Naive thymus-derived CD8-positive, alpha-beta T cell (primary cell): Measurements from ENCODE around the gene STIL. TPM values are rescaled to one million over a fixed set of nuclear protein-coding genes. Genes with fewer than 3 reads are reported as not detected.

Experiments
- ATAC-seq, 2 donors: fragments of 150-1000 bp; cut with Tn5 transposase in 1 of 2; sonication (Bioruptor Pico), chemical (Tn5 transposase) in 1 of 2; 1 replicate in 1 of 2; 2 replicates in 1 of 2; pipeline ENCODE4 v1.10.0; 2021; ENCODE audit warnings: mild to moderate bottlenecking in 2 of 2, moderate library complexity in 2 of 2
- POLR2A ChIA-PET: fragments of 350-600 bp; sonication (Branson Sonifier 250); formaldehyde crosslinking; loops from one replicate; lab custom pipeline; 2021; ENCODE audit warnings: antibody characterized with exemption; lab: Charles Lee
- DNase-seq, 10 donors: peaks; one replicate each; pipeline versions ENCODE4 v3.0.0 to v3.0.0-alpha.2; 2020 to 2022
- H3K27ac Mint-ChIP-seq, 10 donors: one replicate each; pipeline ENCODE4 v1.8.0; 2020 to 2022; ENCODE audit warnings: mild to moderate bottlenecking in 10 of 10, mixed read lengths in 10 of 10, moderate library complexity in 4 of 10, inconsistent platforms in 1 of 10
- H3K27me3 Mint-ChIP-seq, 5 donors: one replicate each; pipeline ENCODE4 v1.8.0; 2021 to 2022; ENCODE audit warnings: mixed read lengths in 5 of 5
- H3K36me3 Mint-ChIP-seq, 3 donors: one replicate each; pipeline ENCODE4 v1.8.0; 2020 to 2022; ENCODE audit warnings: mixed read lengths in 3 of 3, mild to moderate bottlenecking in 2 of 3, inconsistent platforms in 1 of 3
- H3K4me1 Mint-ChIP-seq, 4 donors: one replicate each; pipeline ENCODE4 v1.8.0; 2021 to 2022; ENCODE audit warnings: mixed read lengths in 4 of 4
- H3K4me3 Mint-ChIP-seq, 10 donors: one replicate each; pipeline ENCODE4 v1.8.0; 2020 to 2022; ENCODE audit warnings: mild to moderate bottlenecking in 10 of 10, mixed read lengths in 10 of 10, moderate library complexity in 6 of 10, inconsistent platforms in 1 of 10
- H3K9me3 Mint-ChIP-seq, 9 donors: one replicate each; pipeline ENCODE4 v1.8.0; 2020 to 2022; ENCODE audit warnings: mixed read lengths in 9 of 9, mild to moderate bottlenecking in 3 of 9, inconsistent platforms in 1 of 9, moderate library complexity in 1 of 9
- polyA plus RNA-seq, 3 donors: library from polyadenylated mRNA; unstranded; fragments of 300-500 nt; fragmentation: Illumina TruSeq; gene quantifications; one replicate each; pipeline ENCODE4 v1.2.3, GENCODE V29; 2021
- total RNA-seq, 8 experiments: library from RNA in 2 of 8; stranded (reverse) in 2 of 8; gene quantifications; one replicate each; pipeline ENCODE4 v1.2.3 and lab custom pipeline; 2021 to 2026

Gene STIL
- total and polyA plus RNA-seq, 5 experiments from 2014 or later: 0.59 to 1.3 (median 0.85) TPM

GRCh38 chr1:47252369-47252768 is 61.6 kb downstream of the STIL start:
- POLR2A ChIA-PET: no interaction called here
- ATAC-seq: no peak
- Mint-ChIP-seq H3K9me3 (no peaks in the 10 kb centered on the region), H3K27ac (no peak overlapping the region), H3K27me3 (no peaks in the 10 kb centered on the region), H3K36me3 (no peaks in the 10 kb centered on the region), H3K4me3 (no peak overlapping the region), H3K4me1 (no peaks in the 10 kb centered on the region)
- no peak for DNase-seq

DNA sequence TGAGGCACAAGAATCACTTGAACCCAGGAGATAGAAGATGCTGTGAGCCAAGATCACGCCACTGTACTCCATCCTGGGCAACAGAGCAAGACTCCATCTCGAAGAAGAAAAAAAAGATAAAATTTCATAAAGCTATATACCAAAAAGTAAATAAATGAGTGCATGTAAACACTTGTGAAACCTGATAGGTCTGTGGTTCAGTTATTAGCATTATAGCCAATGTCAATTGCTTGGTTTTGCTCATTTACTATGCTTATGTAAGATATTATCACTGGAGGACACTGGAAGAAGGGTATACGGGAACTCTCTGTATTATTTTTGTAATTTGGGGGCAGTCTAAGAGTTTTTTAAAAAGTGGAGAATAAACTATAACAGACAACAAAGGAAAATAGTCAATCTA is 64.2 kb downstream of the STIL start:
- POLR2A ChIA-PET: no interaction called here
- no peak overlapping the region for H3K27ac Mint-ChIP-seq
- DNase-seq: no peak

DNA sequence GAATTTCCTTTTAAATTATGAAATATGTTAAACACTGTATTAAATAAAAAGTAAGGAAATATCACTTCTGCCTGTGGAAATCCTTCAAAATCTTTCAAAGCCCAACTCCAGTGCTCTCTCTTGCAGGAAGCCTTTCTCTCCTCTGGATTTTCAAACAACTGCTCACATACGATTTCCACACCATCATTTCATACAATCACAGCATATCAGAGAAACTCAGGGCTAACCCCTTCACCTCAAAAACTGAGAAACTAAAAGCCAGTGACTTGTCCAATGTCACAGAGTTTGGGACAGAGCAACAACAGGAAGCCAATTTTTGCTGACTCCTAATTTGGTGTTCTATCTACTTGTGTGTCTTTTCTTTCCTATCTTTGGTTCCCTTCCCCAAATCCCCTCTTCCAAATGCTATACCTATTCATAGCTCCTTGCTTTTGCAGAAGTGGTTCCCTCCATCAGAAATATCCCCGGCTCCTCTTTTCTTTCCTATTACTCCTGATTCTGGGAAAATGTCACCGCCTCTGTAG is 69.5 kb downstream of the STIL start:
- Mint-ChIP-seq H3K4me1 (peaks cover 0 to 1% (median 0%) of the 10 kb centered on the region in 4 donors), H3K27me3 (peaks cover 12 to 49% (median 29%) of the 10 kb centered on the region in 5 donors), H3K9me3 (no peaks in the 10 kb centered on the region), H3K4me3 (no peak overlapping the region), H3K27ac (no peak overlapping the region), H3K36me3 (no peaks in the 10 kb centered on the region)
- POLR2A ChIA-PET: no interaction called here
- no peak for DNase-seq
- ATAC-seq: no peak

More for the DNA sequence above, 64.2 kb downstream of the STIL start:
- Mint-ChIP-seq H3K27me3 (peaks cover 1 to 5% (median 2%) of the 10 kb centered on the region in 5 donors), H3K36me3 (no peaks in the 10 kb centered on the region), H3K4me1 (no peaks in the 10 kb centered on the region), H3K4me3 (no peak overlapping the region), H3K9me3 (no peaks in the 10 kb centered on the region)
- ATAC-seq: no peak

DNA sequence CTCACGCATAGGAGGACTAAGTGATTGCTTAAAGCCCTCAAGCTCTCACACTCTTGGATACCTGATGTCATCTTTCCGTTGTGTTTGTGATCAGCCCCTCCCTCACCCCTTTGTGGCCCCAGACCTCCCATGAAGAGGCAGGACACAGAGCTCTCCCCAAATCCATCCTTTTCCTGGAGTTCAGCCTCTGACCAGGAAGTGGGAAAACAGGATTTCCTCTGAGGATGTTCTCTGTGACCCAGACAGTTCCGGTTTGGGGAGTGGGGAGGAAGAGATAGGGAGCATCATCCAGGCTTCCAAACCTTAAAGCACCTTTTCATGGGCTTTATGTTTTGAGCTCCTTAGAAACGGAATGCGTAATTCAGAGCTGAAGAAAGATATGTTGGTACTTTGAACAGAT is 70.0 kb downstream of the STIL start:
- H3K36me3 Mint-ChIP-seq: no peaks in the 10 kb centered on the region
- H3K27me3 Mint-ChIP-seq: peaks cover 12 to 54% (median 34%) of the 10 kb centered on the region in 5 donors
- H3K4me3 Mint-ChIP-seq: no peak overlapping the region
- POLR2A ChIA-PET: no interaction called here
- no peaks in the 10 kb centered on the region for H3K9me3 Mint-ChIP-seq
- DNase-seq: no peak
- ATAC-seq: no peak
- no peak overlapping the region for H3K27ac Mint-ChIP-seq
- peaks cover 0 to 4% (median 0%) of the 10 kb centered on the region in 4 donors for H3K4me1 Mint-ChIP-seq

GRCh38 chr1:47241114-47242113 is 72.5 kb downstream of the STIL start:
- H3K9me3 Mint-ChIP-seq: no peaks in the 10 kb centered on the region
- H3K27me3 Mint-ChIP-seq: peaks cover 21 to 66% (median 43%) of the 10 kb centered on the region in 5 donors
- H3K36me3 Mint-ChIP-seq: no peaks in the 10 kb centered on the region
- H3K27ac Mint-ChIP-seq: no peak overlapping the region
- peaks cover 0 to 4% (median 1%) of the 10 kb centered on the region in 4 donors for H3K4me1 Mint-ChIP-seq
- ATAC-seq (no peak), DNase-seq (no peak)
- no peak overlapping the region for H3K4me3 Mint-ChIP-seq
- POLR2A ChIA-PET: no interaction called here

DNA sequence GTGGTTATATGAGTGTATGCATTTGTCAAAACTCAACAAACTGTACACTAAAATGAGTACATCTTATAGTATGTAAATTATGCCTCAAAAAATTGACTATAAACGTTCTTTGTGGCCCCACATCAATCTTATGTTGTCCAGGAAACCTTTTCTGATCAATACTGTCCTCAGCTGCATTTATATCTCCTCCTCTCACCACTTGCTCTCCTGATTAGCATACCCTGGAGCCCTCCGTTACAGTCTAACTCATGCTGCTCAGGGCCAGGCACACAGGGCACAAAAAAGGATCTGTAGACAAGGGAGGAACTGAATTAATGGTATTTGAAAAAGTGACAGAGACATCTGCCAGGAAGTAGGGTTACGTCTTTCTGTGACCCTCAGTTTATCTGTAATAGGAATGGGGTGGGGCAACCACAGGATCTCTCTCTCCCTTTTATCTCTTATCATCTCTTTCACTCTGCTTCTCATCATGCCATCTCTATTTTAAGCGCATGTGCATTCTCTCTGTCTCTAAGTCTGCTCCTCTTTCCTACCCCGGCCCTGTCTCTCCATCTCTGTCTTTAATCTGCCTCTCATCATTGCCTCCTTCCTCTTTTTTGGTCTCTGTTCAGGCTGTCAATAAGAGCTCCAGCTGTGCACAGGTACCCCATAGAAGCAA is 74.9 kb downstream of the STIL start:
- peaks cover 0 to 4% (median 1%) of the 10 kb centered on the region in 4 donors for H3K4me1 Mint-ChIP-seq
- DNase-seq: no peak
- H3K27ac Mint-ChIP-seq: peak overlapping the region in 1 of 10 donors; percentile 2
- H3K36me3 Mint-ChIP-seq: no peaks in the 10 kb centered on the region
- POLR2A ChIA-PET: no interaction called here
- no peak for ATAC-seq
- H3K27me3 Mint-ChIP-seq: peaks cover 29 to 65% (median 54%) of the 10 kb centered on the region in 5 donors
- H3K4me3 Mint-ChIP-seq: no peak overlapping the region
- no peaks in the 10 kb centered on the region for H3K9me3 Mint-ChIP-seq

DNA sequence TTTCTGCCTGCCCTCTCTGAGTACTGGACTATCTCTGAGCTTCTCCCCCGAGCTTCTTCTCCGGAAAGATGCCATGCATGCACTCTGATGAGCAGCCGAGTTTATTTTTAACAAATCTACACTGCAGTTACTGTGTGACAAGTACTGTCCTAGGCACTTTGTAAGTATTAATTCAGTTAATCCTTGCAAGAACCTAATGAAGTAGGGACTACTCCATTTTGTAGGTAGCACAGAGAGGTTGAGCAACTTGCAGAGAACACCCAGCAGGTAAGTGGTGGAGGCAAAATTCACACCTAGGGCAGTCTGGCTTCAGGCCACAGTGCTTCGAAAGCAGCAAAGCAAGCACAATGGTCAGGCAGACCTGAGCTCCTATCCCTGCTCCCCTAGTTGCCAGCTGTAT is 78.1 kb downstream of the STIL start:
- ATAC-seq (no peak), DNase-seq (no peak)
- Mint-ChIP-seq H3K4me1 (peaks cover 12 to 19% (median 16%) of the 10 kb centered on the region in 4 donors), H3K27ac (no peak overlapping the region), H3K36me3 (peaks cover 4 to 5% (median 4%) of the 10 kb centered on the region in 3 donors), H3K27me3 (peaks cover 29 to 73% (median 64%) of the 10 kb centered on the region in 5 donors), H3K9me3 (no peaks in the 10 kb centered on the region), H3K4me3 (no peak overlapping the region)
- POLR2A ChIA-PET: no interaction called here

- POLR2A ChIA-PET: no interaction called here
- peaks cover 29 to 77% (median 64%) of the 10 kb centered on the region in 5 donors for H3K27me3 Mint-ChIP-seq
These were observed 78.7 kb downstream of the STIL start for GRCh38 chr1:47235241-47235681.

DNA sequence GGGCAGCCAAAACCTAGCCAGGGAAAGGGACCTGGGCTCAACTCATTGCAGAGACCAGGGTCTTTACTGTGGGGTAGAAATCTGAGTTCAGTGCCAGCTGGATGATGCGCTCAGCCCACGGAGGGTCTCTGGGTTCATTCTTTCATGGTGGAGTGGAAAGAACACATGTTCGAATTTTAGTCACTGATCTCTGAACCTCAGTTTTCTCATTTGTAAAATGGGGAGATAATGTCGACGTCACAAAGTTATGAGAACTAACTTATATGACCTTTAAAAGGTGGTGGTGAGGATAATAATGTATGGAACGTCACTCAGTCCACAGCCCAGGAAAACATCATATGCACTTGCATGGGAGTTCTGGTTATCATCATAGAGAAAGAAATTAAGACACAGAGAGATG is 80.8 kb downstream of the STIL start:
- ATAC-seq (no peak), DNase-seq (no peak)
- peaks cover 4 to 6% (median 5%) of the 10 kb centered on the region in 3 donors for H3K36me3 Mint-ChIP-seq
- H3K4me3 Mint-ChIP-seq: peak overlapping the region in 5 of 10 donors; percentile 19 to 84 (median 64)
- H3K9me3 Mint-ChIP-seq: no peaks in the 10 kb centered on the region
- H3K27me3 Mint-ChIP-seq: peaks cover 18 to 84% (median 73%) of the 10 kb centered on the region in 5 donors
- POLR2A ChIA-PET: no interaction called here
- no peak overlapping the region for H3K27ac Mint-ChIP-seq
- H3K4me1 Mint-ChIP-seq: peaks cover 14 to 37% (median 32%) of the 10 kb centered on the region in 4 donors

More at GRCh38 chr1:47235241-47235681, 78.7 kb downstream of the STIL start:
- no peak for ATAC-seq
- Mint-ChIP-seq H3K36me3 (peaks cover 4 to 5% (median 4%) of the 10 kb centered on the region in 3 donors), H3K9me3 (no peaks in the 10 kb centered on the region), H3K27ac (no peak overlapping the region), H3K4me1 (peaks cover 12 to 25% (median 20%) of the 10 kb centered on the region in 4 donors), H3K4me3 (no peak overlapping the region)
- no peak for DNase-seq

DNA sequence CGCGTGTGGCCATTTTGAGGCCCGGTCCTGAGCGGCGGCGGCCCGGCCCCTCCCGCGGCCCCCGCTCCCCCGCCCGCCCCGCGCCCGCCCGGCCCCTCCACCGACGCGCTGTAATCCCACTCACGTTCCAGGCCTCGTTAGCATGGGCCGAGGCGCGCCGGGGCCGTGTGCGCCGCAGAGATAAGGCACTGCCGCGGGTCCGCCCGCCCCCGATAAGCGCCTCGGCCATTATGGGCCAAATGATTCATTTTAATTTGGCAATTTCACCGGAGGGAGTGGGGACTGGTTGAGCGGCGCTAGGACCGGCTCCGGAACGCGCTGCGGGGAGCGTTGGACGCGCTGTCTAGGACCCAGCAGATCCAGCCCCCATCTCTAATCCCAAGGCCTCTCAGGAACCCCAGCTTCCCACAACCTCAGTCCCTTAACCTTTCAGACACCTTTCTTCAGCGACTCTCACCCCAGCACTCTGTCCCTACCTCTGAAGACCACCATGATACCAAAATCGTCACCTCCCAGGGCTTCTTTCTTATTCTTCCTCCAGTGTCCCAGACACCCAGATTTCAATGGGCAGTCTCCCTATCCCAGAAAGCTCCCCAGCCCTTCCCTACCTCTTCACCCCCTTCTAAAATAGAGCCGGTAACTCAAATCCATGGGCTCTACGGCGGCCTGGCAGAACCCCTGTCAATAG is 81.6 kb downstream of the STIL start, which contains the start of gene TAL1:
TSS of gene TAL1 (minus strand) at position 39 of the 688 bp plus-strand sequence. CDS start 6,337 bp downstream, outside the sequence.
- H3K27ac Mint-ChIP-seq: peak within 1 kb of the TSS in 3 of 10 donors; percentile 23 to 74 (median 50)
- ATAC-seq (no peak), DNase-seq (no peak)
- POLR2A ChIA-PET: no interaction called here
- H3K4me1 Mint-ChIP-seq: peaks cover 14 to 37% (median 32%) of the 10 kb centered on the region in 4 donors
- H3K27me3 Mint-ChIP-seq: peaks cover 13 to 87% (median 73%) of the 10 kb centered on the region in 5 donors
- H3K4me3 Mint-ChIP-seq: peak within 1 kb of the TSS; percentile 70 to 92 (median 81)
- peaks cover 4 to 6% (median 5%) of the 10 kb centered on the region in 3 donors for H3K36me3 Mint-ChIP-seq
- H3K9me3 Mint-ChIP-seq: no peaks in the 10 kb centered on the region

DNA sequence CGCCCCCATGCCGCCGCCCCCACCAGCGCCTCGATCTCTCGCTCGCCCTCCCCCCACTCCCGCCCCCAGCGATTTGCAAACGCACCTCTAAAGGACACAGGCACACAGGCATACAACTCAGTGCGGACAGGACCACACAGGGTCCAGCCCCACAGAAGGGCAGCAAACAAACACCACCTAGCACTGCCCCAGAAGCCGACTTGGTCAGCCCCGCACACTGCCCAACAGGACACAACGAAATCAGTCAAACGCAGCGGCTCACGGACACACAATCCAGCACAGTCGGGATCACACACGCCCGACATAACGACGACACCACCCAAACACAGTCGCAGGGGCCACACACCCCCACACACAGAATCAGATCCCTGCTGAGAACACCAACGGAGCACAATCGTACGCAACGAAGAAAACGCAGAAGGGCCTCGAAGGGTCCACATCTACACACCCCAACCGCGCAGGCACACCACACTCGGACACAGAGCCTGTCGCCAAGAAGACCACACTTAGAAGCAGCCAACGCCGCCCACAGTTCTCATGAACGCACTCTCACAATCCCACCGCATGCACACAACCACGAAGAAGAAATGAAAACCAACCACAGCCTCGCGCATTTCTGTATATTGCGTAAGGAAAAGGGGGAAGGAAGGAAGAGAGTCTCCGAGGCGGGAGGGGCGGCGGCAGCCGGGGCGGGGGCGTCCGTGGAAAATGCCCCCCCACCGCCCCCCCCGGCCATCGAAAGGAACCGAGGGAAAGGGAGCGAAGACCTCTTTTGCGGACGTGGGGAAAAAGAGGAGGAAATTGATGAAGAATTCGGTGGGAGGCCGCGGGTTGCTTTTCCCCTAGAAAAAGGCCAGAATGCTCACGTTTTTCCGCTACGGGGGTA is 82.4 kb downstream of the STIL start:
- H3K27ac Mint-ChIP-seq: peak overlapping the region in 3 of 10 donors; percentile 23 to 74 (median 50)
- peak in 3 of 10 donors; percentile 7 to 27 (median 21) for DNase-seq

More for the DNA sequence above, 82.4 kb downstream of the STIL start:
- Mint-ChIP-seq H3K36me3 (peaks cover 4 to 6% (median 5%) of the 10 kb centered on the region in 3 donors), H3K9me3 (no peaks in the 10 kb centered on the region), H3K27me3 (peaks cover 8 to 93% (median 77%) of the 10 kb centered on the region in 5 donors), H3K4me1 (peaks cover 14 to 37% (median 31%) of the 10 kb centered on the region in 4 donors), H3K4me3 (peak overlapping the region; percentile 70 to 92 (median 81))
- POLR2A ChIA-PET: no interaction called here
- ATAC-seq: peak; percentile 20 to 23
